Endometrial microvascular endothelial cells (primary cell): ENCODE results near the gene LRRC7. TPM values are rescaled to one million over a fixed set of nuclear protein-coding genes. Genes with fewer than 3 reads are reported as not detected.

ENCODE experiments used
- in situ Hi-C: cut with HindIII; loops from 2 replicates; pipeline ENCODE4 v1.10.0; 2017; ENCODE audit warnings: low sequenced_read_pairs, low pct_unique_long_range_greater_than_20kb; ENCODE audit errors: inconsistent ontology term
- total RNA-seq: library from RNA; depleted of rRNA; stranded (reverse); fragments of >200 nt; gene quantifications from one replicate; pipeline ENCODE4 v1.2.3, GENCODE V29; 2015; ENCODE audit errors: inconsistent ontology term

The LRRC7 gene
- total RNA-seq, 1 donor from 2014 or later, result not detected

DNA sequence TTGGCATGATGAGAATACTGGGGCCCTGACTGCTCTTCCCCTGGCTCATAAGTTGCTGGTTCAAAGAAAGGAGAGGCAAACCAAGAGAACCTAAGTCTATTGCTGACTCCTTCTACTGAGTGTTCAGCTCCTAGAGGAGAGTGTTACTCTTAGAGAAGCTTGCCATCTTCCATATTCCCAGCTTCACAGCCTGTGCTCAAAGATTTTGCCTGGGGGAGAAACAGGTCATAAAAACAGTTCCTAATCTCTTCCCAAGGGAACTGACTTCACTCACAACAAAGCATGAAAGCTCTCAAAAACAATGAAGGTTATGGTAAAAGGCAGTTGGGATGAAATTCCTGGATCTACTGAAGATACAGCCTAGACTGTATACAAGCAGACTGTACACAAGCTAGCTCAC lies 600.6 kb downstream of the LRRC7 start:
- in situ Hi-C loops, result no loop called here

DNA sequence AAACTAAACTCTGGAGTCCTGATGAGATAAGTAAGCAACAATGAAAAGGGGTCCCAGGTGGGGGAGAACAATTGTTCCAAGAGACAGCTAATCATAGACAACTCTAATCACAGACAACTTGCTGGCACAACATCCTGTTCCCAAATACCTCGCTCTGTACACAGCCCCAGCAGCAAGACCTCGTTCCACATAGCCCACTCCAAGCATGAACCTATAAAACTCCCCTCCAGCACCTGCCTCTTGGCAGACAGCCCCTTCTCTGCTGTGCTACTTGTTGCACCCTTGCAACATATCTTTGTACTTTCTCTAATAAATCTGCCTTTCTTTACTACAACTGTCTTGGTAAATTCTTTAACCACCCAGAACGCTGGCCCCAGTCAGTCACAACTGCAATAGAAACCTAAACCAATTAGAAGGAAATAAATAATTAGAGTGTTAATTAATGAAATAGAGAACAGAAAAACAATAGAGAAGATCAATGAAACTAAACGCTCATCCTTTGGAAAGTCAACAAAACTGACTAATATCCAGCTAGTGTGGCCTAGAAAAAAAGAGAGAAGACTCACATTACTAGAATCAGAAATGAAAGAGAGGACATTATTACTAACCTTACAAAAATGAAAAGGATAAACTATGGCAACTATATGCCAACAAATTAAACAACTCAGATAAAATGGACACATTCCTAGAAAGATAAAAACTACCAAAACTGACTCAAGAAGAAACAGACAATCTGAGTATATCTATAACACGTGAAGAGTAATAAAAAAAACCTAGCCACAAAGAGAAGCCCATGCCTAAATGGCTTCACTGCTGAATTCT lies 601.5 kb downstream of the LRRC7 start:
- in situ Hi-C loops, result no loop called here

DNA sequence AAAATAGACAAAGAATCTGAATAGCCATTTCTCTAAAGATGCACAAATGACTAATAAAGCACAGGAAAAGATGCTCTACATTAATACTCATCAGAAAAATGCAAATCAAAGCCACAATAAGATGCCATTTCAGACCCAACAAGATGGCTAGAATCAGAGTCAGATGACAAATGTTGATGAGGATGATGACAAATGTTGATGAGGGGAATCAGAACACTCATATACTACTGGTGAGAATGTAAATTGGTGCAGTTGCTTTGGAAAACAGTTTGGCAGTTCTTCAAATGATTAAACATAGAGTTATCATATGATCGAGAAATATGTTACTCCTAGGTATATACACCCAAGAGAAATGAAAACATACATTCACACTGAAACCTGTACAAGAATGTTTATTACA lies 603.8 kb downstream of the LRRC7 start:
- in situ Hi-C loops, result no loop called here
